ENCODE measurements around the gene PBX4. TPM values are rescaled to one million over a fixed set of nuclear protein-coding genes. Genes with fewer than 3 reads are reported as not detected.

Gene PBX4
- total and polyA plus RNA-seq, 2 of the 8 experiments (the other 6 are each of a cell fraction or from before 2014, with no cell fraction given) = 3.4 to 3.8 TPM

DNA sequence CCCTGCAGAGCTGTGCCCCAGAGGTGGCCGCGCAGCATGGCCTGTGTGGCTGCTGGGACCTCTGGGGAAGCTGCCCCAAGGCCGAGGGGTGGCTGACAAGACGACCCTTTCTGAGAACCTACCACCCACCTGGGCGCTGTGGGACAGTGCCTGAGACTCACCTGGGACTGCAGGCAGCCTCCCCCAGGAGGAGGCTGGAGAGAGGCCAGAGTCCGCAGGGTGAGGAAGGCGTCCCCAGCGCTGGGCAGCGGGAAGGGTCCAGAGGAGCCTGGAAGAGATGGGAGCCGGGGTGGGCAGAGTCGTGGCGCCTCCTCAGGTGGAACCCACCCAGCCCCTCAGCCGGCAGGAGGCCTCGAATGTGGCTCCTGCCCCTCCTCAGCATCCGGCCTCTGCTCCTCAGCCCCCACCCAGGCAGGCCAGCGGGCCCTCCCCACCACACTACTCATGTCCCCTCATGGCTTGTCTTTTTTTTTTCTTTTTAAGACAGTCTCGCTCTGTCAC, 55.1 kb downstream of the PBX4 start (continued):
- TF ChIP-seq CTBP2 (IDR thresholded peaks at IDR 0.05; ENCODE audit: borderline replicate concordance, insufficient read depth, insufficient read length, low read length) (no peak), CHD1 (IDR thresholded peaks at IDR 0.05; ENCODE audit: low read depth, low read length) (no peak), SIRT6 (IDR thresholded peaks at IDR 0.05; ENCODE audit: low read length) (no peak), CHD7 (IDR thresholded peaks at IDR 0.05; ENCODE audit: insufficient replicate concordance, low read length) (no peak), SP4 (IDR thresholded peaks at IDR 0.05; ENCODE audit: low read length) (no peak), MAFK (IDR thresholded peaks at IDR 0.05; ENCODE audit: low read depth, low read length) (no peak), BCL11A (IDR thresholded peaks at IDR 0.05; ENCODE audit: low read depth in 2 of 2, low read length in 2 of 2) (no peak)
